Smooth muscle cell (in vitro differentiated cells): Measurements from ENCODE around the gene SURF6. TPM values are rescaled to one million over a fixed set of nuclear protein-coding genes. Genes with fewer than 3 reads are reported as not detected.

Experiments
- DNase-seq: peaks from one replicate; lab custom pipeline; 2025; ENCODE audit not compliant: unreplicated experiment; lab: John Stamatoyannopoulos, UW
- H2AFZ ChIP-seq: fragments of 200-600 bp; sonication (generic); 2 replicates; pipeline ENCODE4 v1.6.0; 2016; ENCODE audit warnings: antibody characterized with exemption, low read depth, mild to moderate bottlenecking
- H3F3A ChIP-seq: fragments of 200-600 bp; sonication (generic); 2 replicates; pipeline ENCODE4 v1.6.0; 2017; ENCODE audit warnings: antibody characterized with exemption, low read depth
- H3K27ac ChIP-seq: fragments of 200-600 bp; sonication (generic); 2 replicates; pipeline ENCODE4 v1.5.1; 2016; ENCODE audit warnings: low read depth, mild to moderate bottlenecking
- H3K27me3 ChIP-seq: fragments of 200-600 bp; sonication (generic); 2 replicates; pipeline ENCODE4 v1.6.1; 2016; ENCODE audit warnings: low read depth, mild to moderate bottlenecking
- H3K36me3 ChIP-seq: fragments of 200-600 bp; sonication (generic); 2 replicates; pipeline ENCODE4 v1.5.1; 2016; ENCODE audit warnings: low read depth
- H3K4me1 ChIP-seq: fragments of 200-600 bp; sonication (generic); 2 replicates; pipeline ENCODE4 v1.5.1; 2016; ENCODE audit warnings: low read depth
- H3K4me2 ChIP-seq: fragments of 200-600 bp; sonication (generic); 2 replicates; pipeline ENCODE4 v1.6.0; 2016; ENCODE audit warnings: mild to moderate bottlenecking
- H3K4me3 ChIP-seq: fragments of 200-600 bp; sonication (generic); 2 replicates; pipeline ENCODE4 v1.5.1; 2016; ENCODE audit warnings: mild to moderate bottlenecking
- H3K79me2 ChIP-seq: fragments of 200-600 bp; sonication (generic); 2 replicates; pipeline ENCODE4 v1.6.0; 2016; ENCODE audit warnings: low read depth, mild to moderate bottlenecking
- H3K9ac ChIP-seq: fragments of 200-600 bp; sonication (generic); 2 replicates; pipeline ENCODE4 v1.6.0; 2016; ENCODE audit warnings: low read depth
- H3K9me3 ChIP-seq: fragments of 200-600 bp; sonication (generic); replicated peaks from 2 replicates; pipeline ENCODE4 v1.5.1; 2016; ENCODE audit warnings: low read depth
- H4K20me1 ChIP-seq: fragments of 200-600 bp; sonication (generic); 2 replicates; pipeline ENCODE4 v1.6.0; 2016; ENCODE audit warnings: low read depth
- WGBS: methylation state at CpG from one replicate; pipeline ENCODE4 v1.1.7; 2016; ENCODE audit warnings: low lambda C conversion rate; 5-methylcytosine and 5-hydroxymethylcytosine counted together
- polyA plus RNA-seq: library from polyadenylated mRNA; unstranded; fragments of >200 nt; fragmentation: Nextera tagmentation; extraction: Ambion mirVana; gene quantifications from 2 replicates; pipeline ENCODE4 v1.2.1, GENCODE V29; 2016
- total RNA-seq: library from RNA; depleted of rRNA; stranded (reverse); fragments of >200 nt; gene quantifications from 2 replicates; pipeline ENCODE4 v1.2.3, GENCODE V29; 2014
- TF ChIP-seq, protein P1 (sequence below): fragments of 200-600 bp; sonication (generic); IDR thresholded peaks from 2 replicates; pipeline ENCODE4 v1.5.1; 2017; ENCODE audit warnings: borderline replicate concordance, mild to moderate bottlenecking, antibody characterized with exemption; ENCODE audit not compliant: insufficient read depth, poor library complexity, severe bottlenecking

The SURF6 gene
- total and polyA plus RNA-seq, 2 experiments from 2014 or later = 8.1 to 17.8 TPM

GRCh38 chr9:133342069-133342406 lies 6.0 kb upstream of the SURF6 start:
- Histone ChIP-seq H3K79me2 (peaks cover 20% of the 10 kb centered on the region), H3K4me2 (no peak overlapping the region), H3K27ac (no peak overlapping the region), H3K27me3 (no peaks in the 10 kb centered on the region), H3K36me3 (no peaks in the 10 kb centered on the region), H3K4me1 (peaks cover 6% of the 10 kb centered on the region), H4K20me1 (peaks cover 21% of the 10 kb centered on the region), H3K9ac (no peak overlapping the region), H2AFZ (no peak overlapping the region), H3F3A (no peaks in the 10 kb centered on the region), H3K9me3 (no peaks in the 10 kb centered on the region), H3K4me3 (no peak overlapping the region)
- TF ChIP-seq, protein P1, sequence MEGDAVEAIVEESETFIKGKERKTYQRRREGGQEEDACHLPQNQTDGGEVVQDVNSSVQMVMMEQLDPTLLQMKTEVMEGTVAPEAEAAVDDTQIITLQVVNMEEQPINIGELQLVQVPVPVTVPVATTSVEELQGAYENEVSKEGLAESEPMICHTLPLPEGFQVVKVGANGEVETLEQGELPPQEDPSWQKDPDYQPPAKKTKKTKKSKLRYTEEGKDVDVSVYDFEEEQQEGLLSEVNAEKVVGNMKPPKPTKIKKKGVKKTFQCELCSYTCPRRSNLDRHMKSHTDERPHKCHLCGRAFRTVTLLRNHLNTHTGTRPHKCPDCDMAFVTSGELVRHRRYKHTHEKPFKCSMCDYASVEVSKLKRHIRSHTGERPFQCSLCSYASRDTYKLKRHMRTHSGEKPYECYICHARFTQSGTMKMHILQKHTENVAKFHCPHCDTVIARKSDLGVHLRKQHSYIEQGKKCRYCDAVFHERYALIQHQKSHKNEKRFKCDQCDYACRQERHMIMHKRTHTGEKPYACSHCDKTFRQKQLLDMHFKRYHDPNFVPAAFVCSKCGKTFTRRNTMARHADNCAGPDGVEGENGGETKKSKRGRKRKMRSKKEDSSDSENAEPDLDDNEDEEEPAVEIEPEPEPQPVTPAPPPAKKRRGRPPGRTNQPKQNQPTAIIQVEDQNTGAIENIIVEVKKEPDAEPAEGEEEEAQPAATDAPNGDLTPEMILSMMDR = no peak
- DNase-seq = no peak
- 83% methylated on average over 12 of the region's 12 CpGs for WGBS

- Histone ChIP-seq H4K20me1 (peaks cover 16% of the 10 kb centered on the region), H3K36me3 (no peaks in the 10 kb centered on the region), H3K9me3 (no peaks in the 10 kb centered on the region), H3K4me1 (peaks cover 1% of the 10 kb centered on the region), H2AFZ (no peak overlapping the region), H3F3A (no peaks in the 10 kb centered on the region), H3K4me3 (no peak overlapping the region), H3K4me2 (no peak overlapping the region), H3K9ac (no peak overlapping the region), H3K27ac (no peak overlapping the region), H3K27me3 (no peaks in the 10 kb centered on the region), H3K79me2 (peaks cover 16% of the 10 kb centered on the region)
- TF ChIP-seq, protein P1 = no peak
- DNase-seq = no peak
- WGBS = 97% methylated on average over 15 of the region's 15 CpGs
Observed at GRCh38 chr9:133341369-133342068, 5.5 kb upstream of the SURF6 start.

GRCh38 chr9:133340916-133341315 lies 4.9 kb upstream of the SURF6 start:
- Histone ChIP-seq H3K9me3 (no peaks in the 10 kb centered on the region), H3K4me2 (no peak overlapping the region), H2AFZ (no peak overlapping the region), H3K79me2 (peaks cover 10% of the 10 kb centered on the region), H3K27ac (no peak overlapping the region), H4K20me1 (peaks cover 10% of the 10 kb centered on the region), H3K27me3 (no peaks in the 10 kb centered on the region), H3F3A (no peaks in the 10 kb centered on the region), H3K4me3 (no peak overlapping the region), H3K4me1 (no peaks in the 10 kb centered on the region), H3K36me3 (no peaks in the 10 kb centered on the region), H3K9ac (no peak overlapping the region)
- WGBS = 94% methylated on average over 13 of the region's 13 CpGs
- DNase-seq = no peak
- TF ChIP-seq, protein P1 = no peak

DNA sequence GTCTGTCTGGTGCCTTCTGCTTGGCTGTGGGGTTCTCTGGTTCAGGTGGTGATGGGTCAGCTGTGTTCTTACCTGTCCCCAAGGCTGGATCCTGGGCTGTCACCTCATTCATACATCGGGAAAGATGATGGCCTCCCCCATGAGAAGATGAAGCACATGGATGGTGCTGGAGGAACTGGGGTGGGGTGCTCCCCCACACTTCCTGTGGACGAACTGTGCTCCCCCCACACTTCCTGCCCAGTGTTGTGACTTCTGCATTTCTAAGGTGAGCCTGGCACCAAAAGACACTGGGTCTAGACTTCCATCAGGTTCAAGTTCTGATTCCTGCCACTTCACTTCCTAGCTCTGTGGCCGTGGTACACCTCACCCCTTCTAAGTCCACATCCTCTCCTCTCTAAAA lies 4.3 kb upstream of the SURF6 start:
- Histone ChIP-seq H3F3A (no peaks in the 10 kb centered on the region), H3K27ac (no peak overlapping the region), H3K9me3 (no peaks in the 10 kb centered on the region), H3K9ac (no peak overlapping the region), H3K4me3 (no peak overlapping the region), H3K4me1 (peaks cover 2% of the 10 kb centered on the region), H4K20me1 (peaks cover 6% of the 10 kb centered on the region), H3K36me3 (no peaks in the 10 kb centered on the region), H2AFZ (no peak overlapping the region), H3K4me2 (no peak overlapping the region), H3K27me3 (no peaks in the 10 kb centered on the region), H3K79me2 (peaks cover 10% of the 10 kb centered on the region)
- TF ChIP-seq, protein P1 = no peak
- no peak for DNase-seq
- WGBS = 95% methylated on average over 3 of the region's 3 CpGs
